HFFc6 (cell line): ENCODE data around the gene MAPRE2. TPM values are rescaled to one million over a fixed set of nuclear protein-coding genes. Genes with fewer than 3 reads are reported as not detected.
A peak's percentile ranks its signal among the peaks of the same experiment; 100 is the strongest.

ENCODE experiments used
- DNase-seq: peaks from one replicate; pipeline ENCODE4 v3.0.0-alpha.2; 2018
- H3K27ac Mint-ChIP-seq: 2 replicates; pipeline ENCODE4 v1.8.0; 2020; ENCODE audit warnings: mild to moderate bottlenecking, mixed read lengths
- H3K27me3 Mint-ChIP-seq: 2 replicates; pipeline ENCODE4 v1.8.0; 2021; ENCODE audit warnings: mild to moderate bottlenecking, moderate library complexity, mixed read lengths; ENCODE audit not compliant: insufficient read depth
- H3K36me3 Mint-ChIP-seq: 2 replicates; pipeline ENCODE4 v1.8.0; 2021; ENCODE audit warnings: low read depth, mixed read lengths
- H3K4me1 Mint-ChIP-seq: 2 replicates; pipeline ENCODE4 v1.8.0; 2020; ENCODE audit warnings: low read depth, mixed read lengths
- H3K4me3 Mint-ChIP-seq: 2 replicates; pipeline ENCODE4 v1.8.0; 2020; ENCODE audit warnings: mild to moderate bottlenecking, moderate library complexity, mixed read lengths
- H3K9me3 Mint-ChIP-seq: 2 replicates; pipeline ENCODE4 v1.8.0; 2020; ENCODE audit warnings: mild to moderate bottlenecking, mixed read lengths
- total RNA-seq, 6 experiments: library from RNA; stranded (reverse); fragmentation: NEBNext Ultra II Directional; extraction: Animal tissue kit (Norgen Biotek cat#: 25700); gene quantifications; 2 replicates in 1 of 6; 3 replicates in 5 of 6; pipeline ENCODE4 v1.2.3, GENCODE V29; 2021
- TF ChIP-seq, protein P1 (sequence below): fragments of 200-600 bp; sonication (generic); IDR thresholded peaks from 2 replicates; pipeline ENCODE4 v1.5.0; 2021; ENCODE audit warnings: antibody characterized with exemption, mild to moderate bottlenecking

MAPRE2 gene
- total RNA-seq, 6 experiments from 2014 or later: 22.4 to 39.1 (median 24.4) TPM

GRCh38 chr18:35076135-35076924, 35.1 kb downstream of the MAPRE2 start:
- Mint-ChIP-seq H3K27ac (peak overlapping the region; percentile 64), H3K36me3 (peaks cover 5% of the 10 kb centered on the region; the same call in 1 of the 2 replicates), H3K4me1 (peaks cover 42% of the 10 kb centered on the region), H3K9me3 (no peaks in the 10 kb centered on the region), H3K27me3 (peaks cover 1% of the 10 kb centered on the region; the same call in 1 of the 2 replicates), H3K4me3 (no peak overlapping the region)
- TF ChIP-seq, protein P1, sequence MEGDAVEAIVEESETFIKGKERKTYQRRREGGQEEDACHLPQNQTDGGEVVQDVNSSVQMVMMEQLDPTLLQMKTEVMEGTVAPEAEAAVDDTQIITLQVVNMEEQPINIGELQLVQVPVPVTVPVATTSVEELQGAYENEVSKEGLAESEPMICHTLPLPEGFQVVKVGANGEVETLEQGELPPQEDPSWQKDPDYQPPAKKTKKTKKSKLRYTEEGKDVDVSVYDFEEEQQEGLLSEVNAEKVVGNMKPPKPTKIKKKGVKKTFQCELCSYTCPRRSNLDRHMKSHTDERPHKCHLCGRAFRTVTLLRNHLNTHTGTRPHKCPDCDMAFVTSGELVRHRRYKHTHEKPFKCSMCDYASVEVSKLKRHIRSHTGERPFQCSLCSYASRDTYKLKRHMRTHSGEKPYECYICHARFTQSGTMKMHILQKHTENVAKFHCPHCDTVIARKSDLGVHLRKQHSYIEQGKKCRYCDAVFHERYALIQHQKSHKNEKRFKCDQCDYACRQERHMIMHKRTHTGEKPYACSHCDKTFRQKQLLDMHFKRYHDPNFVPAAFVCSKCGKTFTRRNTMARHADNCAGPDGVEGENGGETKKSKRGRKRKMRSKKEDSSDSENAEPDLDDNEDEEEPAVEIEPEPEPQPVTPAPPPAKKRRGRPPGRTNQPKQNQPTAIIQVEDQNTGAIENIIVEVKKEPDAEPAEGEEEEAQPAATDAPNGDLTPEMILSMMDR: no peak
- peak; percentile 75 for DNase-seq

GRCh38 chr18:35077937-35078336, 36.7 kb downstream of the MAPRE2 start:
- Mint-ChIP-seq H3K4me1 (peaks cover 35% of the 10 kb centered on the region), H3K9me3 (no peaks in the 10 kb centered on the region), H3K27ac (no peak overlapping the region), H3K4me3 (no peak overlapping the region), H3K27me3 (peaks cover 2% of the 10 kb centered on the region; the same call in 1 of the 2 replicates), H3K36me3 (no peaks in the 10 kb centered on the region)
- no peak for DNase-seq
- TF ChIP-seq, protein P1: no peak

GRCh38 chr18:35080058-35080457, 38.8 kb downstream of the MAPRE2 start:
- DNase-seq: no peak
- TF ChIP-seq, protein P1: no peak
- H3K9me3 Mint-ChIP-seq: no peaks in the 10 kb centered on the region
- no peak overlapping the region for H3K27ac Mint-ChIP-seq
- no peaks in the 10 kb centered on the region; the same call in 1 of the 2 replicates for H3K36me3 Mint-ChIP-seq
- no peak overlapping the region for H3K4me3 Mint-ChIP-seq
- H3K27me3 Mint-ChIP-seq: peaks cover 2% of the 10 kb centered on the region; the same call in 1 of the 2 replicates
- peaks cover 33% of the 10 kb centered on the region for H3K4me1 Mint-ChIP-seq

DNA sequence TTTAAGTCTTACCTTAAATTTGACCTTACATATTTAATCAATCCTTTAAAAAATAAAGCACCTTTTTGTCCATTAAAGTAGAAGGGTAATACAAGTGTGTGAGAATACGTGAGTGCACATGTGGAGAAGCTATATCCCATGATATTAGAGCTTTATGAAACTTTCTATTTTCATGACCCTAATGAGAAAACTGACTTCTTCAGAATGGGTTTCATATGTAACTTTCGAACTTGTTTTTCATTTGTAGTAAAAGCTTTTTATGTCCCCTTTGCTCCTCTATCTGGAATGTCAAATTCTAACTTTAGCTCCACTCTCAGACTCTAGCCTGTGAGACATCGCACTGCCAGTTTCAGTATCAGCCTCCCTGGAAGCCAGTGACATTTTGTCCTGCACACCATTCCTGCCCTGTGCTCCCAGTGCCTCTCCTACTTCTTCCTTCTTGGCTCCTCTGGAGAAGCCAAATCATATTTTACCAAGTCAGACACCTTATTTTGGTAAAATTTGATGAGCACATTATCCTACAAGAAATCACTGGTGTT, 42.0 kb downstream of the MAPRE2 start:
- Mint-ChIP-seq H3K27ac (no peak overlapping the region), H3K36me3 (no peaks in the 10 kb centered on the region; the same call in 1 of the 2 replicates), H3K4me3 (no peak overlapping the region; the same call in 1 of the 2 replicates), H3K4me1 (peaks cover 25% of the 10 kb centered on the region), H3K27me3 (peaks cover 2% of the 10 kb centered on the region; the same call in 1 of the 2 replicates), H3K9me3 (no peaks in the 10 kb centered on the region)
- TF ChIP-seq, protein P1: no peak
- no peak for DNase-seq

- no peaks in the 10 kb centered on the region; the same call in 1 of the 2 replicates for H3K36me3 Mint-ChIP-seq
- peaks cover 2% of the 10 kb centered on the region; the same call in 1 of the 2 replicates for H3K27me3 Mint-ChIP-seq
- no peak overlapping the region for H3K4me3 Mint-ChIP-seq
- no peak for DNase-seq
- H3K27ac Mint-ChIP-seq: no peak overlapping the region; the same call in 1 of the 2 replicates
- TF ChIP-seq, protein P1: no peak
- H3K9me3 Mint-ChIP-seq: no peaks in the 10 kb centered on the region
- peaks cover 40% of the 10 kb centered on the region for H3K4me1 Mint-ChIP-seq
Observed at GRCh38 chr18:35084494-35085449, 43.6 kb downstream of the MAPRE2 start.
